Measurements from ENCODE around the gene ACOT9. TPM values are rescaled to one million over a fixed set of nuclear protein-coding genes. Genes with fewer than 3 reads are reported as not detected.
A peak's percentile ranks its signal among the peaks of the same experiment; 100 is the strongest.

ACOT9 gene
- total RNA-seq, 4 donors from 2014 or later: 14.9 to 18.5 (median 16.2) TPM

DNA sequence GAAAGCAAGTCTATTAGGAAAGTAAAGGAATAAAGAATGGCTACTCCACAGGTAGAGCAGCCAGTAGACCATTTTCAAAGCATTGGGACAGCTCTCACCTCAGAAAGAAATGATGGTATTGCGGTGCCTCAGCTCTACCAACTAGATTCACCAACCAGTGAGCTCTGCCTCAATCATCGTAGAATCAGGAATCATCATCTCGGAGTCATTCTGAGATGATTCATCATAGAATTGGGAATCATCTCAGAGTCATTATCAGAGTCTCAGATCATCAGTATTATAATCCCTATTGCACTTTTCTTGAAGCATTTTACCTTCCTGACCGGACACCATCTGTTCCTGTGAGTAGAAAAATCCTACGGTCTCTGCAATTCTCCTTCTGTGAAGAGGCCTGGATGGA, 22.4 kb upstream of the ACOT9 start:
- 77% methylated on average over 5 of the region's 5 CpGs for WGBS
- TF ChIP-seq CTCF (IDR thresholded peaks at IDR 0.05) (no peak), POLR2A (IDR thresholded peaks at IDR 0.05) (no peak), POLR2AphosphoS5 (IDR thresholded peaks at IDR 0.05) (no peak), EP300 (IDR thresholded peaks at IDR 0.05) (no peak)

GRCh38 chrX:23764188-23764984, 21.3 kb upstream of the ACOT9 start:
- DNase-seq (ENCODE audit: low spot score in 2 of 2): no peak
- H3K9me3 ChIP-seq: no peaks in the 10 kb centered on the region
- TF ChIP-seq EP300 (IDR thresholded peaks at IDR 0.05) (no peak), POLR2AphosphoS5 (IDR thresholded peaks at IDR 0.05) (no peak), CTCF (IDR thresholded peaks at IDR 0.05) (no peak), POLR2A (IDR thresholded peaks at IDR 0.05) (no peak)
- 77% methylated on average over 4 of the region's 4 CpGs for WGBS
- H3K36me3 ChIP-seq: no peaks in the 10 kb centered on the region
- no peak overlapping the region for H3K27ac ChIP-seq
- H3K4me3 ChIP-seq: no peak overlapping the region
- no peaks in the 10 kb centered on the region for H3K27me3 ChIP-seq
- no peaks in the 10 kb centered on the region for H3K4me1 ChIP-seq

More for the DNA sequence above, 22.4 kb upstream of the ACOT9 start:
- H3K9me3 ChIP-seq: no peaks in the 10 kb centered on the region
- no peaks in the 10 kb centered on the region for H3K36me3 ChIP-seq
- H3K4me1 ChIP-seq: no peaks in the 10 kb centered on the region
- H3K27ac ChIP-seq: no peak overlapping the region
- no peak for DNase-seq (ENCODE audit: low spot score in 2 of 2)
- H3K27me3 ChIP-seq: no peaks in the 10 kb centered on the region
- no peak overlapping the region for H3K4me3 ChIP-seq

DNA sequence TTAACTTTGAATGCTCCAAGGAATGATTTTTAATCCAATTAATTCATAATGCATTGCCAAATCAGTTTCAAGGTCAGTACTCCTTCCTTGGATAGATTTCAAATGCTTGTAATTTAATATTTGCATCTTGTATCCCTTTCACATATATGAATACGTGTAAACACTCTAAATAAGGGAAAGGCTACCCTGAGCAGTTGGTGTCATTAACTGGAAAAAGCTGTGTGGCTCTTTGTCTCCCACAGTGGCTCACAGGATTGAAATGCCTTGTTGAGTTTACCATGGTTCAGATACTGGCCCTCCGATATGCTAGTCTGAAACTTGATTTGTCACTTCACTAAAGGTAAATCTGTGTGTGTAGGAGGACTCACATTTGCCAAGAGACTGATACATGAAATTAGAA, 16.7 kb upstream of the ACOT9 start:
- H3K4me1 ChIP-seq: no peaks in the 10 kb centered on the region

DNA sequence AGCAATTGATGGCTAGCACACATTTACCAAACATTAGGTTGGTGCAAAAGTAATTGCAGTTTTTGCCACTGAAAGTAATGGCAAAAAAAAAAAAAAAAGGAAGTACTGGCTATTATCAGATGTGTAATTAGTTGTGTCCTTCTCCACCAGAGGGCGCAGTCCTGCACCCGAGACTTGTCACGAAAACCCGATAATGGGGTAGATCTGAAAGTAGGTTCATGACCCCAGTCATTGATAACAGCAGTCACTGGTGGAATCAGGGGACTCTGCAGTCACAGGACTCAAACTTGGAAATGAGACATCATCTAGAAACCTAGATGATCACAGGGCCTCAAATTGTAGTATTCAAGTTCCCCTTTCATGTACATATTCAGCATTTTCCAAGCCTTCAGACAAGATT, 13.1 kb upstream of the ACOT9 start:
- DNase-seq (ENCODE audit: low spot score in 2 of 2): no peak
- no peaks in the 10 kb centered on the region for H3K36me3 ChIP-seq
- no peaks in the 10 kb centered on the region for H3K9me3 ChIP-seq
- no peaks in the 10 kb centered on the region for H3K4me1 ChIP-seq
- no peaks in the 10 kb centered on the region for H3K27me3 ChIP-seq
- 2% methylated on average over 4 of the region's 4 CpGs for WGBS
- TF ChIP-seq POLR2AphosphoS5 (IDR thresholded peaks at IDR 0.05) (no peak), CTCF (IDR thresholded peaks at IDR 0.05) (peak; percentile 21 to 28)
- H3K27ac ChIP-seq: no peak overlapping the region
- H3K4me3 ChIP-seq: no peak overlapping the region

More for the DNA sequence above, 16.7 kb upstream of the ACOT9 start:
- no peak for TF ChIP-seq CTCF (IDR thresholded peaks at IDR 0.05)
- Histone ChIP-seq H3K36me3 (no peaks in the 10 kb centered on the region), H3K9me3 (no peaks in the 10 kb centered on the region), H3K4me3 (no peak overlapping the region), H3K27me3 (no peaks in the 10 kb centered on the region), H3K27ac (no peak overlapping the region)
- WGBS: 82% methylated on average over 2 of the region's 2 CpGs
- DNase-seq (ENCODE audit: low spot score in 2 of 2): no peak

- H3K27me3 ChIP-seq: no peaks in the 10 kb centered on the region
- H3K4me1 ChIP-seq: no peaks in the 10 kb centered on the region
- no peak overlapping the region for H3K4me3 ChIP-seq
- DNase-seq (ENCODE audit: low spot score in 2 of 2): no peak
- no peak overlapping the region for H3K27ac ChIP-seq
- TF ChIP-seq POLR2AphosphoS5 (IDR thresholded peaks at IDR 0.05) (no peak), POLR2A (IDR thresholded peaks at IDR 0.05) (no peak), EP300 (IDR thresholded peaks at IDR 0.05) (no peak), CTCF (IDR thresholded peaks at IDR 0.05) (no peak)
- no peaks in the 10 kb centered on the region for H3K36me3 ChIP-seq
- WGBS: 69% methylated on average over 1 of the region's 1 CpG
- no peaks in the 10 kb centered on the region for H3K9me3 ChIP-seq
These were observed 11.6 kb upstream of the ACOT9 start for GRCh38 chrX:23754664-23755063.

All from suprapubic skin (tissue), 4 donors.